ENCODE results near the gene UGT2A1. TPM values are rescaled to one million over a fixed set of nuclear protein-coding genes. Genes with fewer than 3 reads are reported as not detected.

Gene UGT2A1
- 10 to 100 TPM in 1 of 6 experiments, 1 to 10 TPM in 3, under 1 TPM in 2; 0.24 to 23.9 (median 1.3) TPM for total RNA-seq
- long read RNA-seq, result 0 reads

GRCh38 chr4:69653147-69653546, at the start of gene UGT2A1:
TSS of gene UGT2A1 (minus strand) at chr4:69653247. CDS start at chr4:69647644, 5,603 bp downstream.
- intact Hi-C loops (cut with DNase I), result no loop called here
- no peak for DNase-seq
- no peak for TF ChIP-seq CTCF (IDR thresholded peaks at IDR 0.05)
- TF ChIP-seq POLR2A (IDR thresholded peaks at IDR 0.05), result no peak

GRCh38 chr4:69702201-69702600, 49.2 kb upstream of the UGT2A1 start:
- WGBS (ENCODE audit: insufficient coverage, low coverage, low lambda C conversion rate, missing lambda C conversion rate), result 77% methylated on average over 3 of the region's 3 CpGs
- H3K4me3 ChIP-seq, result no peak overlapping the region
- intact Hi-C loops (cut with DNase I), result no loop called here
- ATAC-seq (no peak), DNase-seq (no peak)
- H3K27ac ChIP-seq, result no peak overlapping the region
- no peaks in the 10 kb centered on the region for H3K4me1 ChIP-seq
- no peaks in the 10 kb centered on the region for H3K9me3 ChIP-seq
- TF ChIP-seq CTCF (IDR thresholded peaks at IDR 0.05), result no peak
- no peak for TF ChIP-seq POLR2A (IDR thresholded peaks at IDR 0.05)
- no peaks in the 10 kb centered on the region for H3K36me3 ChIP-seq
- H3K27me3 ChIP-seq, result no peaks in the 10 kb centered on the region

More at GRCh38 chr4:69653147-69653546, at the start of gene UGT2A1:
- no peak within 1 kb of the TSS for H3K4me3 ChIP-seq
- no peak within 1 kb of the TSS for H3K27ac ChIP-seq
- no peaks in the 10 kb centered on the region for H3K9me3 ChIP-seq
- no peak for ATAC-seq
- no peaks in the 10 kb centered on the region for H3K27me3 ChIP-seq
- H3K36me3 ChIP-seq, result no peaks in the 10 kb centered on the region
- no peaks in the 10 kb centered on the region for H3K4me1 ChIP-seq
- WGBS (ENCODE audit: insufficient coverage, low coverage, low lambda C conversion rate, missing lambda C conversion rate), result 65% methylated on average over 1 of the region's 1 CpG

GRCh38 chr4:69701696-69702095, 48.6 kb upstream of the UGT2A1 start:
- TF ChIP-seq POLR2A (IDR thresholded peaks at IDR 0.05), result no peak
- no peak for TF ChIP-seq CTCF (IDR thresholded peaks at IDR 0.05)
- H3K27me3 ChIP-seq, result no peaks in the 10 kb centered on the region
- DNase-seq (no peak), ATAC-seq (no peak)
- no peaks in the 10 kb centered on the region for H3K9me3 ChIP-seq
- 82% methylated on average over 4 of the region's 4 CpGs for WGBS (ENCODE audit: insufficient coverage, low coverage, low lambda C conversion rate, missing lambda C conversion rate)
- H3K4me1 ChIP-seq, result no peaks in the 10 kb centered on the region
- no peak overlapping the region for H3K4me3 ChIP-seq
- no peaks in the 10 kb centered on the region for H3K36me3 ChIP-seq
- H3K27ac ChIP-seq, result no peak overlapping the region
- intact Hi-C loops (cut with DNase I), result no loop called here

- WGBS (ENCODE audit: insufficient coverage, low coverage, low lambda C conversion rate, missing lambda C conversion rate), result 88% methylated on average over 1 of the region's 1 CpG
- Histone ChIP-seq H3K9me3 (no peaks in the 10 kb centered on the region), H3K27ac (no peak overlapping the region), H3K36me3 (no peaks in the 10 kb centered on the region), H3K27me3 (no peaks in the 10 kb centered on the region), H3K4me1 (no peaks in the 10 kb centered on the region), H3K4me3 (no peak overlapping the region)
- intact Hi-C loops (cut with DNase I), result no loop called here
- ATAC-seq (no peak), DNase-seq (no peak)
- TF ChIP-seq CTCF (IDR thresholded peaks at IDR 0.05) (no peak), POLR2A (IDR thresholded peaks at IDR 0.05) (no peak)
Measured at GRCh38 chr4:69697536-69698242, 44.6 kb upstream of the UGT2A1 start.
